Progenitor cell of endocrine pancreas (in vitro differentiated cells): ENCODE results near the gene OR5I1. TPM values are rescaled to one million over a fixed set of nuclear protein-coding genes. Genes with fewer than 3 reads are reported as not detected.

ENCODE experiments used
- DNase-seq: peaks from one replicate; pipeline ENCODE4 v3.0.0; 2021; ENCODE audit warnings: low spot score; ENCODE audit not compliant: unreplicated experiment
- H3K27ac Mint-ChIP-seq: 2 replicates; pipeline ENCODE4 v1.8.0; 2021; ENCODE audit warnings: mild to moderate bottlenecking, moderate library complexity, mixed read lengths
- H3K27me3 Mint-ChIP-seq: 2 replicates; pipeline ENCODE4 v1.8.0; 2021; ENCODE audit warnings: mixed read lengths
- H3K36me3 Mint-ChIP-seq: 2 replicates; pipeline ENCODE4 v1.8.0; 2022; ENCODE audit warnings: mixed read lengths; ENCODE audit not compliant: insufficient read depth
- H3K4me1 Mint-ChIP-seq: 2 replicates; pipeline ENCODE4 v1.8.0; 2021; ENCODE audit warnings: low read depth, mixed read lengths
- H3K4me3 Mint-ChIP-seq: 2 replicates; pipeline ENCODE4 v1.8.0; 2021; ENCODE audit warnings: low read depth, mild to moderate bottlenecking, moderate library complexity, mixed read lengths
- H3K9me3 Mint-ChIP-seq: 2 replicates; pipeline ENCODE4 v1.8.0; 2021; ENCODE audit warnings: low read depth, mixed read lengths
- CTCF ChIP-seq: fragments of 200-600 bp; sonication (generic); IDR thresholded peaks from one replicate; pipeline ENCODE4 v1.5.0; 2021; ENCODE audit warnings: antibody characterized with exemption, mild to moderate bottlenecking; ENCODE audit not compliant: unreplicated experiment
- total RNA-seq: library from RNA; stranded (reverse); gene quantifications from 2 replicates; pipeline ENCODE4 v1.2.1, GENCODE V29; 2021

OR5I1 gene
- total RNA-seq, 1 donor from 2014 or later = not detected

GRCh38 chr11:55956521-55956920 is 20.3 kb upstream of the OR5I1 start:
- H3K4me3 Mint-ChIP-seq = peak overlapping the region; percentile 48
- no peak for TF ChIP-seq CTCF
- H3K4me1 Mint-ChIP-seq = peaks cover 31% of the 10 kb centered on the region
- H3K27ac Mint-ChIP-seq = peak overlapping the region; percentile 98
- H3K36me3 Mint-ChIP-seq = peaks cover 8% of the 10 kb centered on the region
- peak; percentile 53 for DNase-seq
- peaks cover 4% of the 10 kb centered on the region for H3K9me3 Mint-ChIP-seq
- H3K27me3 Mint-ChIP-seq = no peaks in the 10 kb centered on the region

- H3K9me3 Mint-ChIP-seq = peaks cover 42% of the 10 kb centered on the region
- no peaks in the 10 kb centered on the region for H3K27me3 Mint-ChIP-seq
- H3K36me3 Mint-ChIP-seq = peaks cover 31% of the 10 kb centered on the region
- no peak for TF ChIP-seq CTCF
- H3K4me1 Mint-ChIP-seq = no peaks in the 10 kb centered on the region
- DNase-seq = no peak
- H3K4me3 Mint-ChIP-seq = no peak overlapping the region
- no peak overlapping the region for H3K27ac Mint-ChIP-seq
Measured at GRCh38 chr11:55949330-55949729, 13.1 kb upstream of the OR5I1 start.

- Mint-ChIP-seq H3K4me3 (no peak overlapping the region), H3K4me1 (peaks cover 7% of the 10 kb centered on the region), H3K36me3 (peaks cover 10% of the 10 kb centered on the region), H3K27ac (no peak overlapping the region), H3K27me3 (no peaks in the 10 kb centered on the region), H3K9me3 (peaks cover 14% of the 10 kb centered on the region)
- peak; percentile 77 for TF ChIP-seq CTCF
- no peak for DNase-seq
Measured at GRCh38 chr11:55942785-55943392, 6.7 kb upstream of the OR5I1 start.

GRCh38 chr11:55920537-55920936 is 15.7 kb downstream of the OR5I1 start:
- no peak overlapping the region for H3K27ac Mint-ChIP-seq
- H3K4me3 Mint-ChIP-seq = no peak overlapping the region
- DNase-seq = no peak
- H3K4me1 Mint-ChIP-seq = no peaks in the 10 kb centered on the region
- no peak for TF ChIP-seq CTCF
- H3K36me3 Mint-ChIP-seq = no peaks in the 10 kb centered on the region
- H3K27me3 Mint-ChIP-seq = no peaks in the 10 kb centered on the region
- peaks cover 20% of the 10 kb centered on the region for H3K9me3 Mint-ChIP-seq

GRCh38 chr11:55914482-55914881 is 21.7 kb downstream of the OR5I1 start, which contains the start of gene OR5W2:
Gene OR5W2 (minus strand): TSS chr11:55914582. CDS start chr11:55914582, 0 bp downstream.
- H3K27me3 Mint-ChIP-seq = no peaks in the 10 kb centered on the region

More at GRCh38 chr11:55914482-55914881, 21.7 kb downstream of the OR5I1 start, which contains the start of gene OR5W2:
- Mint-ChIP-seq H3K36me3 (no peaks in the 10 kb centered on the region), H3K4me3 (no peak within 1 kb of the TSS), H3K27ac (no peak within 1 kb of the TSS), H3K9me3 (peaks cover 16% of the 10 kb centered on the region), H3K4me1 (no peaks in the 10 kb centered on the region)
- no peak for DNase-seq
- no peak for TF ChIP-seq CTCF
